Hippocampal formation (tissue), 2 donors: ENCODE results near the gene CDH1.
"Not testable (repeated sequence)": the region's sequence is repeated elsewhere in the genome, so short reads cannot be mapped to it uniquely, and the experiment has no call there.

Source experiments
- DNase-seq, 2 donors: peaks; one replicate each; lab custom pipeline; 2025; lab: John Stamatoyannopoulos, UW

CDH1 gene

DNA sequence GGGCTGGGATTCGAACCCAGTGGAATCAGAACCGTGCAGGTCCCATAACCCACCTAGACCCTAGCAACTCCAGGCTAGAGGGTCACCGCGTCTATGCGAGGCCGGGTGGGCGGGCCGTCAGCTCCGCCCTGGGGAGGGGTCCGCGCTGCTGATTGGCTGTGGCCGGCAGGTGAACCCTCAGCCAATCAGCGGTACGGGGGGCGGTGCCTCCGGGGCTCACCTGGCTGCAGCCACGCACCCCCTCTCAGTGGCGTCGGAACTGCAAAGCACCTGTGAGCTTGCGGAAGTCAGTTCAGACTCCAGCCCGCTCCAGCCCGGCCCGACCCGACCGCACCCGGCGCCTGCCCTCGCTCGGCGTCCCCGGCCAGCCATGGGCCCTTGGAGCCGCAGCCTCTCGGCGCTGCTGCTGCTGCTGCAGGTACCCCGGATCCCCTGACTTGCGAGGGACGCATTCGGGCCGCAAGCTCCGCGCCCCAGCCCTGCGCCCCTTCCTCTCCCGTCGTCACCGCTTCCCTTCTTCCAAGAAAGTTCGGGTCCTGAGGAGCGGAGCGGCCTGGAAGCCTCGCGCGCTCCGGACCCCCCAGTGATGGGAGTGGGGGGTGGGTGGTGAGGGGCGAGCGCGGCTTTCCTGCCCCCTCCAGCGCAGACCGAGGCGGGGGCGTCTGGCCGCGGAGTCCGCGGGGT is at the start of gene CDH1:
Gene CDH1 (plus strand): TSS at position 247 of the 684 bp plus-strand sequence. CDS start 124 bp downstream, at position 371.
- DNase-seq = no peak

- DNase-seq = no peak
Measured at GRCh38 chr16:68689921-68690320, 47.2 kb upstream of the CDH1 start.

GRCh38 chr16:68695575-68695974 is 41.5 kb upstream of the CDH1 start:
- DNase-seq = no peak

DNA sequence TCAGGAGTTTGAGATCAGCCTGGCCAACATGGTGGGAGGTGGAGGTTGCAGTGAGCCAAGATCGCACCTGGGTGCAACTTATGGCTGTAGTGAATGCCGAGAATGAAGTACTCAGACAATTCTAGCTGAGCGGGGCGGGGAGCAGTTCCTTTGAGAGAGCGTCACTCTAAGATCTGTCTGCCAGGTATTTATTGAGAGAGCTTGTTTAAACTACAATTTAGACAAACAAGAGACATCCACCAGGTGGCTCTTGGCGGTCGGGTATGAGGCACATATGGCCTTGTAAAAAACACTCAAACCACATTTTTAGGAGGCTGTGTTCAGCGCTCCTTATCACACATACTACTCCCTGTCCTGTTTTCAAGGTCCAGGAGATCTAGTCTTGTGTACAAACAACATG is 40.6 kb upstream of the CDH1 start:
- DNase-seq = no peak

DNA sequence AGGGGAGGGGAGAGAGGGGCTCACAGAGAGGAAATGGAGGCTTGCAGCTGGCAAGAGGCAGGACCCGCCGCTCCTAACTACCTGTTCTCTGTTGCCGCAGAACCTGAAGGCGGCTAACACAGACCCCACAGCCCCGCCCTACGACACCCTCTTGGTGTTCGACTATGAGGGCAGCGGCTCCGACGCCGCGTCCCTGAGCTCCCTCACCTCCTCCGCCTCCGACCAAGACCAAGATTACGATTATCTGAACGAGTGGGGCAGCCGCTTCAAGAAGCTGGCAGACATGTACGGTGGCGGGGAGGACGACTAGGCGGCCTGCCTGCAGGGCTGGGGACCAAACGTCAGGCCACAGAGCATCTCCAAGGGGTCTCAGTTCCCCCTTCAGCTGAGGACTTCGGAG is 39.0 kb upstream of the CDH1 start:
- no peak for DNase-seq

DNA sequence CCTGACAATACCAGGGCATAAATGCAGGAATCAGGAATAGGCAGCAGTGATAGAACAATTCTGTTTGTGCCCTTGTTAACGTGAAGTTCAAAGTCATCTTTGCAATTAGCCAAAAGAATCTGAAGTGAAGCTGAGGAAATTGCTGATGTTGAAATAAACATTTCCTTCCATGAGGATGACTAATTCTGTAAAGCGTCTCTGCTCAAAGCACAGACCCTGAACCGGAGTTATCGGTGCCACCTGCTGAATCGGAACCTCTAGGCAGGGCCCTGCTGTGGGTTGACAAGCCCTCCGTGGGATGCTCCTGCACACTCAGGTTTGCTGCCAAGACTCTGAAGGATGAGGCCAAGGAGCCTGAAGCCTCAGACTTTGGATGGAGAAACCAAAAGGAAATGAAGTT is 37.0 kb upstream of the CDH1 start:
- DNase-seq = no peak

GRCh38 chr16:68700831-68701230 is 36.3 kb upstream of the CDH1 start:
- no peak for DNase-seq

- DNase-seq = peak; percentile 73 to 74
Measured at GRCh38 chr16:68704232-68704867, 32.7 kb upstream of the CDH1 start.

DNA sequence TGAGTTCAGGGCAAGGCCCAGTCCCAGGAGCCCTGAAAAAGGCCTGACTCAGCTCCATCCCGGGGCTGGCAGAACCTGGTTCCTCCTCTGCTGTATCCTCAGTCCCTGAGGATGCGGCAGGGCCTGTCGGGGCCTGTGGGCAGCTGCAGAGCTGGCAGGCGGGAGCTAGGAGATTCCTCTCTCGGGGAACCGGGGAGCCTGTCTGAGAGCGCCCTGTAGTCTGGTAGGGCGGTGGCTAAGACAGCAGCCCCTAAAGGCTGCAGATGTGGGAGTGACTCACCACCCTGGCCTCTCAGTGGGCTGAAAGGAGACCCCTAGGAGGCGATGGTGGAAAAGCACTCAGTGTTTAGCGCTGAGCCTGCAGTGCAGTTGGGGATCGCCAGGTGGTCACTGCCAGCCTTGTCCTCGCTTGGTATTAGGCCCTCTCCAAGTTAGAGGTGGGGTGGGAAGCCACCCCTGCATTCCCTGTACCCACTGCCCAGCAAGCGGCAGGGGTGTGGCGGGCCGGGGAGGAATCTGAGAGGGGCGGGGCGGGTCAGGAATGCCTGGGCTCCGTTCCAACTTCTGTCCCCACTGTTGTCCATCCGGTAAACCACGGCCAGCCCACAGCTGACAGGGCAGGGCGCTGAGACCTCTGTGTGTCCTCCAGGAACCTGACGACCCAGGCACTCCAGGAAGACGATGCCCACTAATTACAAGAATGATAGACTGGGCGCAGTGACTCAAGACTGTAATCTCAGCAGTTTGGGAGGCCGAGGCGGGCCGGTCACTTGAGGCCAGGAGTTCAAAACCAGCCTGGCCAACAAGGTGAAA is 29.5 kb upstream of the CDH1 start:
- no peak for DNase-seq

DNA sequence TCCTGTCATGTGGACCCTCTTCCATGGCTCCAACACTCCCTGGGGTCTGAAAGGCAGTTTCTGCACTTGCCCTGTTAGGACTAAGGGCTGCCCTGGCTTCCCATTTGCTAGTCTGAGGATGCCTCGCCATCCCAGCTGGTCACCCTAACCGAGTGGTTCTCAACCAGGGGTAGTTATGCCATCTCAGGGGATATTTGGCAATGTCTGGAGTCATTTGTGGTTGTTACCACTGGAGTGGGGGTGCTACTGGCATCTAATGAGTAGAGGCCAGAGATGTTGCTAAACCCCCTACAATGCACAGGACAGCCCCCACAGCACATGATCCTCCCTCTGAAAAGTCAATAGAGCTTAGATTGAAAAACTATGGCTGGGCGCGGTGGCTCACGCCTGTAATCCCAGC is 26.9 kb upstream of the CDH1 start:
- no peak for DNase-seq

- no peak for DNase-seq
Measured at GRCh38 chr16:68711421-68712139, 25.5 kb upstream of the CDH1 start.

DNA sequence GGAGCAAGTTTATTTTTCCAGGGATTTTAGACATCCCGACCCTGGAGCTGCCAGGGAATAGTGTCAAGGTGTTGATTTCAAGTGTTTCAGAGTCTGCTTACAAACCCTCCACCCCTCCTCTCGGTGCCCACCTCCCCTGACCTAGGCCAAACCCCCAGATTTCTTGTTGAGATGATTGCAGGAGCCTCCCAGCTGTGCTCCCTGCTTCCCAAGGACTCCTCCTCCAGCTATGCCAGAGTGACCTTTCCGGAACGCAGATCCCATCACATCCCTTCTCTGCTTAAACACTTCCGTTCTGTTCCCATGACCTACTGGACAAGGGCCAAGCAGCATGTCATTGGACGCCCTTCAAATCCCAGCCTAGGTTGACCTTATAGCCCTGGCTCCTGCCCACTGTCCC is 23.7 kb upstream of the CDH1 start:
- no peak for DNase-seq

GRCh38 chr16:68715471-68715870 is 21.6 kb upstream of the CDH1 start:
- no peak for DNase-seq

- DNase-seq = not testable (repeated sequence)
Measured at GRCh38 chr16:68716516-68716915, 20.6 kb upstream of the CDH1 start.

GRCh38 chr16:68717684-68718083 is 19.4 kb upstream of the CDH1 start:
- no peak for DNase-seq

DNA sequence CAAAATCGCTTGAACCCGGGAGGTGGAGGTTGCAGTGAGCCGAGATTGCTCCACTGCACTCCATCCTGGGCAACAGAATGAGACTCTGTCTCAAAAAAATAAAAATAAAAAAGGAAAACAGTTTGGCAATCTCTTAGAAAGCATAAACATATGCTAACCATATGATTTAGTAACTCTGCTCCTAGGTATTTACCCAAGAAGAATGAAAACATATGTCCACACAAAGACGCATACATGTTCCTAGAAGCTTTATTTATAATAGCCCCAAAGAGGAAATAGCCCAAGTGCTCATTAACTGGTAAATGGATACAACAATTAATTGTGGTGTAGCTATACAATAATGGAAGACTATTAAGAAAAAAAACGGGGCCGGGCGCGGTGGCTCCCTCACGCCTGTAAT is 18.5 kb upstream of the CDH1 start:
- no peak for DNase-seq

DNA sequence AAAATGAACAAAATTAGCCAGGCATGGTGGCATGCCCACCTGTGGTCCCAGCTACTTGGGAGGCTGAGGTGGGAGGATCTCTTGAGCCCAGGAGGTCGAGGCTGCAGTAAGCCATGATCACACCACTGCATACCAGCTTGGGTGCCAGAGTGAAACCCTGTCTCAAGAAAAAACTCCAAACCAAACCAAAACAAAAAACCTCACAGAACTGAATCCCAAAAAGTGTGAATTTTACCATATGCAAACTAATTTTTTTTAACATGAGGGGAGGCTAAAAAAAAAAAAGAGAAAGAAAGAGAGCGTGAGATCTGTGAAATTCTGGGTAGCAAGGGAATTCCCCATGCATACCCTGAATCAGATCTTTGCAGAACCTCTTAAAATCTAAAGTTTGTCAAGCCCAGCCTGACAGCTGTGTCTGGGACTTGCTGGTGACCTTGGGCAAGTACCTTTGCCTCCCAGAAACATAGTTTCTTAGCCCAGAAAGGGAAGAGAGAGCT is 17.1 kb upstream of the CDH1 start:
- DNase-seq = no peak

DNA sequence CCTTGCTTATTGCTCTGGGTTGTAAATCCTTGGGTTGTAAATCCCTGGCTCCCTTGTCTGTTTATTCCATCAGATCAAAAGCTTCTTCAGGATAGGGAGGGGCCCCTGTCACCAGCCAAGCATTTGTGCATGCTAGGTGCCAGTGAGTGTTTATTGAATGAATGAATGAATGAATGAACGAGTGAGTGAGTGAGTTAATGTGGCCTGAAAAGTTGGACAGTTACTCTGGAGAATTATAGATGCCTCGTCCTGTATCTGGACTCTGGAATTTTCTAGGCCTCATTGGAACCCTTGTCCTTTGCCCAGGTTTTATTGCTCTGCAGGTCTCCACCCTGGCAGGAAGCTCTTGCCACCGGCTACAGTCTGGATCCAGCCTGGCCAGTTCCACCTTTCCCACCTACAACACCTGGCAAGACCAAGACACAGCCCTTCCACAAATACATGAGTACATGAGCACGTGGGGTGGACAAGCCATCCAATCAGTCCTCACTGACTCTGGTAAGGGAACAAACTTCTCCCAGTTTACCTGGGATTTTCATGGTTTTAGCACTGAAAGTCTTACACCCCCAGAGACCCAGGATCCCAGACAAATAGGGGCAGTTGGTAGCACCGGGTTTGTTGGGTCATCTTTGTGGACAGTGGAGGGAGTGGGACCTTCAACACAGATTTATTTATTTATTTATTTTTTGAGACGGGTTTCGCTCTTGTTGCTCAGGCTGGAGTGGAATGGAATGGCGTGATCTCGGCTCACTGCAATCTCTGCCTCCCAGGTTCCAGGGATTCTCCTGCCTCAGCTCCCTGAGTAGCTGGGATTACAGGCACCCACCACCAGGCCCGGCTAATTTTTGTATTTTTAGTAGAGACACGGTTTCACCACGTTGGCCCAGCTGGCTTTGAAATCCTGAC is 14.7 kb upstream of the CDH1 start:
- no peak for DNase-seq

- DNase-seq = no peak
Measured at GRCh38 chr16:68724797-68725196, 12.3 kb upstream of the CDH1 start.

DNA sequence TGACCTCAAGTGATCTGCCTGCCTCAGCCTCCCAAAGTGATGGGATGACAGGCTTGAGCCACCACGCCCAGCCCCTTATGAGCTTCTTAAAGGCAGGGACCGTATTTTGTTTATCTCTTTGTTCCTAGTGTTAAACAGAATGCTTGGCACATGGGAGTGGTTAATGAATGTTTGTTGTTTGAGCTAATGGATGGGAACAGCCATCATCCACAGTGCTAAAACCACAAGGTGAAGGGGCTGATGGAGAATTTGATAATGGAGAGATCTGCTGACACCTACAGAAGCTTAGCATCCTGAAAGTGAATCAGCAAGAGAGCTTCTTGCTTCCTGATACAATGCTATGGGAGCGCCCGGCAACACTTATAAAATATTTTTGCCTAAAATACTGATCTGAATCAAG is 8.6 kb upstream of the CDH1 start:
- no peak for DNase-seq

DNA sequence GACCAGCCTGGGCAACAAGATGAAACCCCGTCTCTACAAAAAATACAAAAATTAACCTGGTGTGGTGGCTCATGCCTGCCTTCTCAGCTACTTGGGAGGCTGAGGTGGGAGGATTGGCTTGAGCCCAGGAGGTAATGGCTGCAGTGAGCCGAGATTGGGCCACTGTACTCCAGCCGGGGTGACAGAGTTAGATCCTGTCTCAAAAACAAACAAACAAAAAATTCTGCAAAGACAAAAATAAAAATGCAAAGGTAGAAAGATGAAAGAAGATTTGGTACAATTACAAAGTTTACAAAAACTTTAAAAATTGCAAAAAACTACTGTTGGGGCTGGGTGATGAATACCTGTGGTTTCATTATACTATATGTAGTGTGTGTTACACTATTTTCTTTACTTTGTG is 5.5 kb upstream of the CDH1 start:
- no peak for DNase-seq
